Kidney (tissue), 14 donors: Measurements from ENCODE around the gene PLEKHS1. TPM values are rescaled to one million over a fixed set of nuclear protein-coding genes. Genes with fewer than 3 reads are reported as not detected.
"Not testable (repeated sequence)": the region's sequence is repeated elsewhere in the genome, so short reads cannot be mapped to it uniquely, and the experiment has no call there.

Source experiments
- DNase-seq, 5 donors: peaks; one replicate each; pipeline ENCODE4 v3.0.0-alpha.2; 2013 to 2020
- FAIRE-seq: peaks from 2 replicates; lab custom pipeline; 2012; peaks lifted over from hg19 to GRCh38; lab: Jason Lieb, UNC
- H3K27ac ChIP-seq, 2 donors: one replicate each; pipeline ENCODE4 v1.7.0; 2013; ENCODE audit warnings: low read depth in 2 of 2, low read length in 2 of 2, inconsistent platforms in 1 of 2
- H3K27me3 ChIP-seq: one replicate; pipeline ENCODE4 v1.7.1; 2013; ENCODE audit warnings: low read length, inconsistent platforms; ENCODE audit not compliant: control insufficient read depth, insufficient read depth
- H3K36me3 ChIP-seq, 3 donors: one replicate each; pipeline versions ENCODE4 v1.7.0 to v1.7.1; 2013; ENCODE audit warnings: low read length in 3 of 3, control low read depth in 1 of 3, inconsistent platforms in 1 of 3; ENCODE audit not compliant: insufficient read depth in 3 of 3, control insufficient read depth in 2 of 3
- H3K4me1 ChIP-seq, 3 donors: one replicate each; pipeline versions ENCODE4 v1.7.0 to v1.7.1; 2013; ENCODE audit warnings: low read length in 3 of 3, inconsistent platforms in 1 of 3, low read depth in 1 of 3; ENCODE audit not compliant: control insufficient read depth in 2 of 3, insufficient read depth in 2 of 3
- H3K4me3 ChIP-seq, 3 donors: one replicate each; pipeline versions ENCODE4 v1.7.0 to v1.8.1; 2013; ENCODE audit warnings: low read length in 3 of 3, control low read depth in 1 of 3, inconsistent platforms in 1 of 3
- H3K9ac ChIP-seq, 3 donors: one replicate each; pipeline versions ENCODE4 v1.7.0 to v1.7.1; 2013; ENCODE audit warnings: low read length in 3 of 3, control low read depth in 1 of 3, inconsistent platforms in 1 of 3
- H3K9me3 ChIP-seq, 3 donors: one replicate each; pipeline versions ENCODE4 v1.7.0 to v1.7.1; 2013; ENCODE audit warnings: low read length in 3 of 3, control low read depth in 1 of 3, inconsistent platforms in 1 of 3; ENCODE audit not compliant: control insufficient read depth in 2 of 3, insufficient read depth in 1 of 3
- intact Hi-C: fragments of 100-400 bp; cut with DNase I; formaldehyde crosslinking; loops from one replicate; pipeline ENCODE4 v1.11.1; 2022
- polyA plus RNA-seq: library from polyadenylated mRNA; stranded (reverse); fragments of 350-450 nt; fragmentation: Illumina TruSeq; extraction: RNeasy Lipid Tissue Mini Kit (QIAGEN cat#74804); gene quantifications from one replicate; pipeline ENCODE4 v1.2.3, GENCODE V29; 2014; ENCODE audit warnings: low read depth, low replicate concordance; ENCODE audit not compliant: insufficient read depth
- total RNA-seq: library from RNA; stranded (reverse); fragmentation: NEBNext Ultra II Directional; extraction: Animal tissue kit (Norgen Biotek cat#: 25700); gene quantifications from one replicate; pipeline ENCODE4 v1.2.1, GENCODE V29; 2021
- TF ChIP-seq, protein P1 (sequence below): IDR thresholded peaks from 3 replicates; pipeline ENCODE4 v1.5.1; 2012; ENCODE audit warnings: mild to moderate bottlenecking, moderate library complexity, borderline replicate concordance; ENCODE audit not compliant: insufficient read depth; ENCODE audit errors: extremely low read depth
- donor health status: control.
- donor health status: control.
- donor health status: control.
- donor health status: control.
- donor health status: control.
- donor health status: DM: yes; HTN: yes; CAD: no.
- donor health status: Normal renal cell carcinoma (clear cell type).

Gene PLEKHS1
- total and polyA plus RNA-seq, 2 donors from 2014 or later = 0.17 to 0.41 TPM

GRCh38 chr10:113767222-113767621, 15.7 kb downstream of the PLEKHS1 start:
- no peak for FAIRE-seq
- intact Hi-C loops = no loop called here

DNA sequence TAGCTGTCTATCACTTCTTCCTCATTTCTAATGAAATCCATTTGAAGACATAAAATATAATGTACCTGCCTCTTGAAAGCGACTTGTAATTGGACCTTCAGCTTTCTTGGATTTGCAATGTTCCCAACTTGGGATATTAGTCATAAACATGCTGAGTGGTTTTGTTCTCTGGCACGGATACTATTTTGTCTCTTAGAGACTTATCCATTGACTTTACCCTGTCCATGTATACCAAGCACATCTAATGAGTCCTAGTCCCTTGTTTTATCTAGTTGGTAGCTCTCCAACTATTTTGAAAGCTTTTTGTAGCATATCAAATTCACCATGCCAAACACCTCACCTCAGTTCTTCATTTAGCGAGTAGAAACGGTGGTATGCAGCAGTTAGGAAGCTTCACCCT, 18.9 kb downstream of the PLEKHS1 start:
- Histone ChIP-seq H3K36me3 (no peaks in the 10 kb centered on the region), H3K27ac (no peak overlapping the region), H3K9me3 (no peaks in the 10 kb centered on the region), H3K4me3 (no peak overlapping the region), H3K27me3 (no peaks in the 10 kb centered on the region), H3K4me1 (no peaks in the 10 kb centered on the region), H3K9ac (no peak overlapping the region)
- DNase-seq = no peak
- no peak for FAIRE-seq
- TF ChIP-seq, protein P1, sequence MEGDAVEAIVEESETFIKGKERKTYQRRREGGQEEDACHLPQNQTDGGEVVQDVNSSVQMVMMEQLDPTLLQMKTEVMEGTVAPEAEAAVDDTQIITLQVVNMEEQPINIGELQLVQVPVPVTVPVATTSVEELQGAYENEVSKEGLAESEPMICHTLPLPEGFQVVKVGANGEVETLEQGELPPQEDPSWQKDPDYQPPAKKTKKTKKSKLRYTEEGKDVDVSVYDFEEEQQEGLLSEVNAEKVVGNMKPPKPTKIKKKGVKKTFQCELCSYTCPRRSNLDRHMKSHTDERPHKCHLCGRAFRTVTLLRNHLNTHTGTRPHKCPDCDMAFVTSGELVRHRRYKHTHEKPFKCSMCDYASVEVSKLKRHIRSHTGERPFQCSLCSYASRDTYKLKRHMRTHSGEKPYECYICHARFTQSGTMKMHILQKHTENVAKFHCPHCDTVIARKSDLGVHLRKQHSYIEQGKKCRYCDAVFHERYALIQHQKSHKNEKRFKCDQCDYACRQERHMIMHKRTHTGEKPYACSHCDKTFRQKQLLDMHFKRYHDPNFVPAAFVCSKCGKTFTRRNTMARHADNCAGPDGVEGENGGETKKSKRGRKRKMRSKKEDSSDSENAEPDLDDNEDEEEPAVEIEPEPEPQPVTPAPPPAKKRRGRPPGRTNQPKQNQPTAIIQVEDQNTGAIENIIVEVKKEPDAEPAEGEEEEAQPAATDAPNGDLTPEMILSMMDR = no peak
- intact Hi-C loops = no loop called here

More at GRCh38 chr10:113767222-113767621, 15.7 kb downstream of the PLEKHS1 start:
- Histone ChIP-seq H3K9me3 (no peaks in the 10 kb centered on the region), H3K4me3 (no peak overlapping the region), H3K9ac (no peak overlapping the region), H3K4me1 (no peaks in the 10 kb centered on the region), H3K36me3 (no peaks in the 10 kb centered on the region), H3K27me3 (no peaks in the 10 kb centered on the region), H3K27ac (no peak overlapping the region)
- TF ChIP-seq, protein P1 = no peak
- no peak for DNase-seq

- intact Hi-C loops, H3K4me3 ChIP-seq, DNase-seq, H3K27me3 ChIP-seq, H3K4me1 ChIP-seq, H3K9ac ChIP-seq, H3K27ac ChIP-seq, FAIRE-seq, H3K36me3 ChIP-seq, H3K9me3 ChIP-seq: not testable (repeated sequence)
Measured at GRCh38 chr10:113771131-113771530, 19.6 kb downstream of the PLEKHS1 start.

DNA sequence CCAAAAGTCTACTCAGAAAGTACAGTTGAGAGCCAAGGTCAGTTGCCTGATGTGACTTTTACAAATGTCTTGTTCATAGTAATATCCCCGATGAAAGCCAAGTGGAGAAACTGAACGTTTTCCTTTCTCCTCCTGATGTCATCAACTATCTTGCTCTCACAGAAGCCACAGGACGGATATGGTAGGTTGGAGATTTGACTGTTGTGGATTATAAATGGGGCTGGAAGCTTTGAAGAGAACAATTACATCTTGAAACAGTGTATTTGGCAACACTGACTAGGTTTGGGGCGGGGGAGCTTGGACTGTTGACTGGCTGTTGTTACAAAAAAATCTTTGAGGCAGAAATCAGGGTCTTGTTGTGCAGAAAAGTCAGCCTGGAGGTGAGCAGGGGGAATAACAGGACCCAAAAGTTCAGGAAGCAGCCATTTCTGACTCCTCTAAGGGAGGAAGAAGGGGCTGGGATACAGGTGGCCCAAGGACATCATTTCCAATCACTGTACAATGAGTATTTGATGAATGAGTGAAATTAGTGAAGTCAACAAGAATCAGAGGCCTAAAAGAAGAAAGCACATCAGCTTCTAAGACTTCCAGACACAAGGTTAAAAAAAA, 24.3 kb downstream of the PLEKHS1 start:
- TF ChIP-seq, protein P1 = no peak
- Histone ChIP-seq H3K4me1 (no peaks in the 10 kb centered on the region), H3K27ac (no peak overlapping the region), H3K27me3 (no peaks in the 10 kb centered on the region), H3K9ac (no peak overlapping the region), H3K4me3 (no peak overlapping the region), H3K36me3 (no peaks in the 10 kb centered on the region), H3K9me3 (no peaks in the 10 kb centered on the region)
- DNase-seq (no peak), FAIRE-seq (no peak)
- intact Hi-C loops = no loop called here
